C1 segment of cervical spinal cord (tissue), 14 donors: ENCODE results near the gene AP2A2.
A peak's percentile ranks its signal among the peaks of the same experiment; 100 is the strongest.

Source experiments
- DNase-seq, 14 donors: peaks; one replicate each; lab custom pipeline; 2025; lab: John Stamatoyannopoulos, UW

Gene AP2A2

GRCh38 chr11:925496-926301 is at the start of gene AP2A2:
TSS of gene AP2A2 (plus strand) at chr11:925870. CDS start at chr11:926022, 152 bp downstream.
- peak in 12 of 14 donors; percentile 28 to 90 (median 56) for DNase-seq

DNA sequence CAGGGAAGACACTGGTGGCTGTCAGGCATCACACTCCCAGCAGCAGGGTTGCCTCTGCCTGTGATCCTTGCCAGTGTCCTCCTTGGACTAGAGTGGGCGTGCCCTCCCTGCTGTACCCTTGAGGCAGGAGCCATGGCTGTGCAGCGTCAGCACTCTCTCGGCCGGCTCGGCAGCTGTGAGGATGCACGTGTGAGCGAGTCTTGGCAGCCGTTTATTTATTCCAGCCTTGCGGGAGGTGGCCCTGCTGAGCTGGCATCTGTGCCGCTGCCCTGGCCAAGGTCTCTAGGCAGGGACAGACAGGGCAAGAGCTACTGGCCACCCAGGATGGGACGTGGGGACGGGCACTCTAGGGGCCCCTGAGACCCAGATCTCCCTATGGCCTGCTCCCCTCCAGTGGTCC is 49.1 kb upstream of the AP2A2 start:
- peak in 8 of 14 donors; percentile 11 to 88 (median 31) for DNase-seq

DNA sequence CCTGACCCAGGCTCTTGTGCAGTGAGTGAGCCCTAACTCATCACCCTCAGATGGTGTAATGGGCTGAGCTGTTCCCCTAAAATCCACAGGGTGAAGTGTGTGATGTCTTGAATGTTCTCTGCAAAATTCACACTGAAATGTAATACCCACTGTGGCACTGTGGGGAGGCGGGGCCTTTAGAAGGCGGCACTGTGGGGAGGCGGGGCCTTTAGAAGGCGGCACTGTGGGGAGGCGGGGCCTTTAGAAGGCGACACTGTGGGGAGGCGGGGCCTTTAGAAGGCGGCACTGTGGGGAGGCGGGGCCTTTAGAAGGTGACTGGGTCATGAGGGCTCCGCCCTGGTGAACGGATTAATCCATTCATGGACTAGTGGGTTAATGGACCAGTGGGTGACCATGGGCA is 48.1 kb upstream of the AP2A2 start:
- no peak for DNase-seq

DNA sequence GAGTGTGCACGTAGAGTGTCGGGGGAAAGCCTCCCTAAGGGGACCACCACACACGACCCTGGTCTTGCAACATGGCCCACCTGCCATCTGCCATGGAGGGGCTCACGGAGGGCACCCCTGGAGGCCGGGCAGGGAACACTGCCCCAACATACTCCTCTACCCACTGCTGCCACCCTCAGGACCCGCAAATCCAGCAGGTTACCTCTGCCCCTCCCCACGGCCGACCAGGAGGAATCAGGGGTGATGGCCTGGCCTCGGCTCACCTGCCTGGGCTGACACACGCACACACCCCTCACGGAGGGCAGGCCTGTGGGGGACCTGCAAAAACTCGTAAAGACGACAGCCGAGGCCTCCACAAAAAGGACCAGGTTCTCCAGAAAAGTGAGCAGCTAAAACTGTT is 45.2 kb upstream of the AP2A2 start:
- DNase-seq: no peak

DNA sequence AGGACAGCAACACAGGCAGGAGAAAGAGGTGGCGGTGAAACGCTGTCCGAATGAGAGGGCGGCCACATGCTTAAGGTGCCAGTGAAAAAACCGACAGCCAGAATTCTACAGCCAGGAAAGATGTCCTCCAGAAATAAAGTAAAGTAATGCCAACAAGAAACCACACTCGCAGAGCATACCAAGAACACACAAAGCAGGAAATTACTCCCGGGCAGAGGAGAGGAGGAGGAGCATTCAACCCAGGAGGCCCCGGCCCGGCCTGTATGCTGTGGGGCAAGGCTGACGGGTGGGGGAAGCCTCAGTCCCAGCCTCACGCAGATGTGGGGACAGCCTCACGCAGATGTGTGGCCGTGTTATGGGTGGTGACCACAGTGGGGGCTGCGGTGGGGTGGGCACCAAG is 43.1 kb upstream of the AP2A2 start:
- no peak for DNase-seq

GRCh38 chr11:883527-883926 is 42.1 kb upstream of the AP2A2 start:
- DNase-seq: no peak

DNA sequence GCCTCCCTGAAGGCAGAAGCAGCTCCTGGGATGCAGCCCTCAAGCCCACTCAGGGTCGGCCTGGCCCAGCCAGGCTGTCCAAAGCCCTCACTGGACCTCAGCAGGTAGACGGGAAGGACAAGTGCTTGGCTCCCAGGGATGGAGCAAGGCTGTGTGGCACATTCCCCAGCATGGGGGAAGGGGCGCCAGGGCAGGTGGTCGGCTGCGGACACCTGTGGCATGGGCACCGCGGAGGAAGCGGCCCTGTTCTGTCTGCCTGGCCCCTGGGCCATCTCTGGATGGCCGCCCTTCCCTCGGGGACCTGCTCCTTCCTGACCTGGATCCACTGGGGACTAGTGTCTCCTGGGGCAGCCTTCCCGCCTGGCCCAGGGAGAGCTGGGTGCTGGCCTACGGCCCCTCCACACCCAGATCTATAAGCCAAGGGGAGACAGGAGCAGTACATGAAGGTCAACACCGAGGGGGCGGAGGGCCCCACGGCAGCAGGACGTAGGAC is 41.0 kb upstream of the AP2A2 start:
- DNase-seq: no peak

GRCh38 chr11:886568-886967 is 39.1 kb upstream of the AP2A2 start:
- DNase-seq: no peak

DNA sequence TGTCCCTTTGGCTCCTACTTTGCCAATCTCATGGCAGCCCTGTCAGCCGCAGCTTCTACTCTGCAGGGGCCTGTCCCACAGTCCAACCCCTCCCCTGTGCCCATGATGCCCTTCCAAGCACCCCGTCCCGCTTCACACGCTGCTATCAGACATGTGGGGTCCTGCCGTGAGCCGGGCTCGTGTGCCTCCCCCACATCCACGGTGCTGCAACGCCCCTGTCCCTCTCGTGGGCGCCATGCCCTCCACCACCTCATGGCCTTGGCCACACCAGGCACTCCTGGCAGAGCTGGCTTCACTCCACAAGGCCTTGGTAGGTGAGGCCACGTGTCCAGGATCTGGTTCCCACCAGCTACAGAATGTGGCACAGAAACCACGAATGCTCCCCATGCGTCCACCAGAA is 38.1 kb upstream of the AP2A2 start:
- peak in 1 of 14 donors; percentile 66 for DNase-seq

- peak in 2 of 14 donors; percentile 41 to 98 for DNase-seq
Observed at GRCh38 chr11:888310-889212, 37.1 kb upstream of the AP2A2 start.

DNA sequence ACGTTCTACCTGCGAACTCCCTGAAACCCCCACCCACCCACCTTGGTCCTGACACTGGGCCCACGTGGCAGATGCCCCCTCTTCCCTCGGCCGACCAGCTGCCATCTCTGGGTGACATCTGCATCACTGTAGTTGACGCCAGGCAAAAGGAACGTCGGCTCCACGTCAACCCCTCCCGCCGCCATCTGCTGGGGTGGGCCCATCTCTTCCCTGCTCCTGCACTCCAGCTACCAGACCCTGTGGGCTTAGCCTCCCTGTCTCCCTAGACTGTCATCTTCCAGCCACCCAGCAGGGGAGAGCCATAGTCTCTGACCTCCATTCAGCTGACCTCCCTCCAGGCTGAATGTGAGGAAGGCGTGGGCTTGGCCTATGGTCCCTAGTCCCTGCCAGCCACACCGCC is 36.4 kb upstream of the AP2A2 start:
- no peak for DNase-seq

- DNase-seq: no peak
Observed at GRCh38 chr11:889687-890475, 35.8 kb upstream of the AP2A2 start.

DNA sequence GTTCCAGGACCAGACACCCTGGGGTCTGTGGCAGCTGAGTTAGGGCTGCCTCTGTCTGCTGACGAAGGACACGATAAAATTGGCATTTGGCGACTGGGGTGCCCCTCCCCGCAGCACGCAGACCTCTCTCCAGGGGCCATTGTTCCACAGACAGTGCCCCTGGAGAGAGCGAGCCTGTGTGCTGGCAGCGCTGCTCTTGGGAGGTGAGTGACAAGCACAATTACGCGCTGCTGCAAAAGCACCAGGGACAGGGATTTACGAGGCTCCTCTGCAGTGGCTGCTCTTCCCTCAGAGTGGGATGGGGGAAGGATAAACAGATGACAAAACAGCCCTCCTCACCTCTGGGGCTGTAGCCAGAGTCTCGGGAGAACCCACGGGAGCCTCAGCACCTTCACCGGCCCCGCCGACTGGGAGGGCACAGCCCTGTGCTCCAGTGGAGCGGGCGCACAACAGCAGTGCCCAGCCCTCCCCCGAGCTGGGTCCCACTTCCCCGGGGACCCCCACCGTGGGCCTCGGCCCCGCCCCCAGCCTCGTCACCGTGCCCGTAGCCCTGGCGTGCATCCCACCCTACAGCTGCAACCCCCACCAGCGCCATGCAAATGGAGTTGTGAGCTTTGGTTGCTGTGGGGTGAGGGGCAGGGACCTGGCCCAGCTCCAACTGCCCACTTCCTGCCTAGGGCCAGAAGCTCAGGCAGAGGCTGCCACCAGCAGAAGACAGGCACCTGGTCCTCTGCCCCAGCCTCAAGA is 34.7 kb upstream of the AP2A2 start:
- DNase-seq: no peak

- DNase-seq: no peak
Observed at GRCh38 chr11:893008-893654, 32.5 kb upstream of the AP2A2 start.

DNA sequence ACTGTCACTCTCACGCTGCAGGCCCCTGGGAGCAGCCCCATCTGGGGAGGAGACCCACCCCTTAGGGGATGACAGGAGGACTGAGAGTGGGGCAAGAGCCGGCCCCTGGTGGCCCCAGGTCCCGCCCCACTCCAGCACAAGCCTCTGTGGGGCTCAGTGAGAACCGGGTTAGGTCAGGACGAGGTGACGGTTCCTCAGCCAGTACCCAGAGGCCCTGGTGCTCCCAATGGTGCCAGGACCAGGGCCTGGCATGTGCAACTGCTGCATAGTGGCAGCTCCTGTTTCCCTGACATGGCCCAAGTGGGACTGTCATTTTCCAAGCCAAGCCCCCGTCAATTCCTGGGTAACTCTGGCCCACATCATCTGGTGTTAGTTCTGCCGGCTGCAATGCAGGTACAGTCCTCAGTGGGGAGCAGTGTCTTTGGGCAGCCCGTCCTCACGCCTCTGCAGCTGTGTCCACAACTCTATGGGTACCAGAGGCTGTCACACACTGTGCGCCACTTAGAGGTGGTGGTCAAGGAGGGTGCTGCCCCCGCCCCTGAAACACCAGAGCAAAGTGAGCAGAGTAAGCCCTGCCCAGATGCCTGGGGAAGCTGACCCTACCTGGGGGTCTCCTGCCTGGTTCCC is 31.0 kb upstream of the AP2A2 start:
- no peak for DNase-seq

DNA sequence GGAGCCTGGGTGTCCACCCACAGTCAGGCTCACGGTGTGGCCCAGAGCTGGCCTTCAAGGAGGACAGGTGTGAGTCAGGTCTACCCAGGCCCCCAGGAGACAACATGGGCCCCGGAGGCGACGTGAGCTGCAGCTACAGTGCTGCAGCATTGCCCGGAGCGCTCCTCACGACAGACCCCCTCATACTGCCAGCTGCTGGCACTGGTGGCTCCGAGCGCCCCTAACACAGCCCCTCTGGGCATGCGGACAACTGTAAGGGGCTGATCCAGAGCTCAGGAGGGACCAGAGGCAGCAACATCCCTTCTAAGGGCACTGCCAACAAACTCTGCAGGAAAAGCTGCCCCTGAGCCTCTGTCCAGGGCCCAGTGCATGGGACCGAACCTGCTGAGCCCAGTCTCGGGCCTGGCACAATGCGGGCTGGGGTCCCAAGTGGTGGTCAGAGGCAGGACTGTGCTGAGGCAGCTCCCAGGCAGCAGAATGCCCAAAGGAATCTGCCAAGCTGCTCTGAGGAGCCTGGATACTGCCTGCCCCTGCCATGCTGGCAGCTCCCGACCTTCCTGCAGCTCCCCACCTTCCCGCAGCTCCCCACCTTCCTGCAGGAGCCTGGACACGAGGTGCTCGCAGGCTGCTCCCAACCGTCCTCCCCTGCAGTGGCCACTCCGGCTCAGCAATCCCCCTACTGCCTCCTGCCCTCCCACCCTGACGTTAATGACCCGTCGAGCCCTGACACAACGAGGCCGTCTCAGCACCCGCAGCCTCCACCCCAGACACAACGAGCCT is 30.1 kb upstream of the AP2A2 start:
- no peak for DNase-seq

DNA sequence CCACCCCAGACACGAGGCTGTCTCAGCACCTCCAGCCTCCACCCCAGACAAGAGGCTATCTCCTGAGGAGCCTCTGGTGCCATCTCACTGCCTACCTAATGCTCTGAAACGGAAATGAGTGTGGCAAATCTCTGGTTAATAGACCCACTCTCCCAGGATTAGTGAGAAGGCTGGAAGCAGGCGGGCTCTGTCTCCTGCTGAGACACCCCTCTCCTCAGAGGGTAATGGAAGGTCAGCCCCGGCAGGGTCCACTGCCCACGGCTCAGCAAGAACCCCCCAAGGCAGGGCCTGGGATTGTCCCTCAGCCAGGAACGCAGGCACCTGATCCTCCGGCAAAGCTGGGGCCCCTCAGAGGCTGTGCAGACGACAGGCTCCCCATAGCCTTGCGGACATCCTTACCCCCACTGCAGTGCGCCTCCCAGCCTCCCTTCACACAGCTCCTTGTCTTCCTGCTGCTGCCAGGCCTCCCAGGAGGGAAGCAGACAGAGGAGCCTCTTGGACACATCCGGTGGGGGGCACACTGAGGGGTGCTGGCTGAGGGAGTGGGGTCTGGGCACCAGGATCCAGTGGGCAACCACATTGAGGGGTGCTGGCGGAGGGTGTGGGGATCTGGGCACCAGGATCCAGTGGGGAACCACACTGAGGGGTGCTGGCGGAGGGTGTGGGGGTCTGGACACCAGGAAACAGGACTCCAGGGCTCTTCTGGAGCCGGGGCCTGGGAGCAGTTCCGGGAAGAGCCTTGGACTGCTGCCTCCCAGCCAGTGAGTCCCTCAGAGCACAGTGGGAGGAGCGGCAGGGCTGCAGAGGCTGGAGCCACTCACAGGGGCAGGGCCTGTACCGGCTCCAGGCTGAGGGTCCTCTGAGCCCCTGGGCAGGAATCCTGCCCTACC is 28.2 kb upstream of the AP2A2 start:
- peak in 1 of 14 donors; percentile 27 for DNase-seq

GRCh38 chr11:898143-898511 is 27.5 kb upstream of the AP2A2 start:
- DNase-seq: peak in 2 of 14 donors; percentile 42 to 92
